Neural cell (in vitro differentiated cells): Measurements from ENCODE around the gene SEC61A1. TPM values are rescaled to one million over a fixed set of nuclear protein-coding genes. Genes with fewer than 3 reads are reported as not detected.

ENCODE experiments used
- H2AFZ ChIP-seq: fragments of 200-600, 300-800 bp; sonication (generic), shearing (Covaris generic); 2 replicates; pipeline ENCODE4 v1.6.0; 2014; ENCODE audit warnings: low read depth, mild to moderate bottlenecking, antibody characterized with exemption, low read length, moderate library complexity
- H3F3A ChIP-seq: fragments of 200-600 bp; shearing (Covaris generic); 2 replicates; pipeline ENCODE4 v1.6.1; 2016; ENCODE audit warnings: mild to moderate bottlenecking, moderate library complexity, mixed read lengths, antibody characterized with exemption, low read length; ENCODE audit not compliant: insufficient read depth, poor library complexity, severe bottlenecking
- H3K27ac ChIP-seq: fragments of 200-600, 300-800 bp; sonication (generic), shearing (Covaris generic); 2 replicates; pipeline ENCODE4 v1.5.1; 2014; ENCODE audit warnings: mild to moderate bottlenecking, low read length, moderate library complexity
- H3K27me3 ChIP-seq: fragments of 300-800, 200-600 bp; sonication (generic), shearing (Covaris generic); 2 replicates; pipeline ENCODE4 v1.6.0; 2014; ENCODE audit warnings: mild to moderate bottlenecking, low read depth, low read length, moderate library complexity; ENCODE audit not compliant: insufficient read depth
- H3K36me3 ChIP-seq: fragments of 300-800, 200-600 bp; sonication (generic), shearing (Covaris generic); 2 replicates; pipeline ENCODE4 v1.5.1; 2014; ENCODE audit warnings: mild to moderate bottlenecking, antibody characterized with exemption, low read length, moderate library complexity; ENCODE audit not compliant: insufficient read depth
- H3K4me2 ChIP-seq: fragments of 300-800, 200-600 bp; sonication (generic), shearing (Covaris generic); 2 replicates; pipeline ENCODE4 v1.6.0; 2014; ENCODE audit warnings: mild to moderate bottlenecking, low read length
- H3K4me3 ChIP-seq: fragments of 300-800, 200-600 bp; sonication (generic), shearing (Covaris generic); 2 replicates; pipeline ENCODE4 v1.5.1; 2014; ENCODE audit warnings: mild to moderate bottlenecking, low read length, moderate library complexity
- H3K79me2 ChIP-seq: fragments of 200-600 bp; shearing (Covaris generic); replicated peaks from 2 replicates; pipeline ENCODE4 v1.6.0; 2014; ENCODE audit warnings: mild to moderate bottlenecking, low read length, moderate library complexity; ENCODE audit not compliant: insufficient read depth
- H3K9ac ChIP-seq: fragments of 300-800, 200-600 bp; sonication (generic), shearing (Covaris generic); 2 replicates; pipeline ENCODE4 v1.6.1; 2016; ENCODE audit warnings: mild to moderate bottlenecking, low read length, mixed read lengths
- H3K9me2 ChIP-seq: fragments of 200-600 bp; shearing (Covaris generic); 2 replicates; pipeline ENCODE4 v1.6.1; 2016; ENCODE audit warnings: mild to moderate bottlenecking, low read length, mixed read lengths; ENCODE audit not compliant: insufficient read depth
- H3K9me3 ChIP-seq: fragments of 200-600, 300-800 bp; sonication (generic), shearing (Covaris generic); 2 replicates; pipeline ENCODE4 v1.6.1; 2016; ENCODE audit warnings: mild to moderate bottlenecking, mixed run types, low read length, moderate library complexity, mixed read lengths
- H4K20me1 ChIP-seq: fragments of 200-600 bp; shearing (Covaris generic); 2 replicates; pipeline ENCODE4 v1.6.1; 2016; ENCODE audit warnings: mild to moderate bottlenecking, mixed run types; ENCODE audit not compliant: insufficient read depth
- CTCF ChIP-seq: fragments of 450-650 bp; IDR thresholded peaks from 2 replicates; pipeline ENCODE4 v1.5.1; 2014; ENCODE audit warnings: antibody characterized with exemption, mild to moderate bottlenecking, moderate library complexity; ENCODE audit not compliant: poor library complexity, severe bottlenecking
- EP300 ChIP-seq: fragments of 450-650 bp; conservative IDR thresholded peaks from 2 replicates; pipeline ENCODE4 v1.6.1; 2014; ENCODE audit warnings: antibody characterized with exemption, mild to moderate bottlenecking, moderate library complexity; ENCODE audit not compliant: poor library complexity, severe bottlenecking
- EZH2 ChIP-seq: fragments of 200-600, 300-800 bp; shearing (Covaris generic), sonication (generic); IDR thresholded peaks from 2 replicates; pipeline ENCODE4 v1.6.1; 2014; ENCODE audit warnings: antibody characterized with exemption, low read length, borderline replicate concordance, mild to moderate bottlenecking; ENCODE audit not compliant: insufficient read depth, poor library complexity, severe bottlenecking
- MXI1 ChIP-seq: fragments of 450-650 bp; conservative IDR thresholded peaks from 2 replicates; pipeline ENCODE4 v1.6.1; 2014; ENCODE audit warnings: antibody characterized with exemption, mild to moderate bottlenecking; ENCODE audit not compliant: poor library complexity, severe bottlenecking
- POLR2AphosphoS5 ChIP-seq: IDR thresholded peaks from 2 replicates; pipeline ENCODE4 v1.6.1; 2012
- RAD21 ChIP-seq: fragments of 450-650 bp; conservative IDR thresholded peaks from 2 replicates; pipeline ENCODE4 v1.6.1; 2014; ENCODE audit warnings: antibody characterized with exemption, mild to moderate bottlenecking, moderate library complexity
- REST ChIP-seq: IDR thresholded peaks from 2 replicates; pipeline ENCODE4 v1.6.1; 2012; ENCODE audit warnings: borderline replicate concordance
- SMC3 ChIP-seq: fragments of 450-650 bp; conservative IDR thresholded peaks from 2 replicates; pipeline ENCODE4 v1.6.1; 2014; ENCODE audit warnings: antibody characterized with exemption, mild to moderate bottlenecking, moderate library complexity; ENCODE audit not compliant: poor library complexity
- TAF1 ChIP-seq: IDR thresholded peaks from 2 replicates; pipeline ENCODE4 v1.6.1; 2012; ENCODE audit warnings: low read depth
- polyA plus RNA-seq: library from polyadenylated mRNA; depleted of rRNA; stranded (reverse); fragments of >200 nt; gene quantifications from 2 replicates; pipeline ENCODE4 v1.2.3, GENCODE V29; 2014

SEC61A1 gene
- polyA plus RNA-seq, 1 donor from 2014 or later: 91.6 TPM

GRCh38 chr3:128016502-128016901 is 35.7 kb upstream of the SEC61A1 start:
- no peaks in the 10 kb centered on the region for H3K9me3 ChIP-seq
- TF ChIP-seq MXI1: no peak
- no peak for TF ChIP-seq REST
- no peak for TF ChIP-seq EP300
- no peak for TF ChIP-seq RAD21
- no peak for TF ChIP-seq TAF1
- no peak for TF ChIP-seq SMC3
- no peak for TF ChIP-seq CTCF
- TF ChIP-seq POLR2AphosphoS5: no peak
- no peak for TF ChIP-seq EZH2
- no peaks in the 10 kb centered on the region for H4K20me1 ChIP-seq
- H3K4me3 ChIP-seq: no peak overlapping the region
- no peak overlapping the region for H3K27ac ChIP-seq
- H3F3A ChIP-seq: no peaks in the 10 kb centered on the region
- no peak overlapping the region for H3K9ac ChIP-seq
- no peak overlapping the region for H3K4me2 ChIP-seq
- no peaks in the 10 kb centered on the region for H3K79me2 ChIP-seq
- H2AFZ ChIP-seq: no peak overlapping the region
- no peaks in the 10 kb centered on the region for H3K36me3 ChIP-seq
- no peaks in the 10 kb centered on the region for H3K9me2 ChIP-seq
- H3K27me3 ChIP-seq: no peaks in the 10 kb centered on the region

- no peak overlapping the region for H3K4me2 ChIP-seq
- H3K4me3 ChIP-seq: no peak overlapping the region
- H3F3A ChIP-seq: no peaks in the 10 kb centered on the region
- no peaks in the 10 kb centered on the region for H3K9me3 ChIP-seq
- H2AFZ ChIP-seq: no peak overlapping the region
- no peaks in the 10 kb centered on the region for H3K9me2 ChIP-seq
- H3K27ac ChIP-seq: no peak overlapping the region
- H3K36me3 ChIP-seq: no peaks in the 10 kb centered on the region
- H3K79me2 ChIP-seq: no peaks in the 10 kb centered on the region
- H4K20me1 ChIP-seq: no peaks in the 10 kb centered on the region
- TF ChIP-seq TAF1 (no peak), REST (no peak), RAD21 (no peak), SMC3 (no peak)
- no peaks in the 10 kb centered on the region for H3K27me3 ChIP-seq
- H3K9ac ChIP-seq: no peak overlapping the region
Observed at GRCh38 chr3:128021768-128022372, 30.4 kb upstream of the SEC61A1 start.
